ENCODE measurements around the gene DCST2. TPM values are rescaled to one million over a fixed set of nuclear protein-coding genes. Genes with fewer than 3 reads are reported as not detected.

Gene DCST2
- total and polyA plus RNA-seq, 9 of the 15 experiments (the other 6 are each of a cell fraction or from before 2014, with no cell fraction given): 0.09 to 0.49 (median 0.11) TPM; not detected in 3

- no peak for TF ChIP-seq EHMT2 (IDR thresholded peaks at IDR 0.05)
- no peak for TF ChIP-seq U2AF1 (optimal IDR thresholded peaks at IDR 0.05; ENCODE audit: low read depth, low read length)
- peak; percentile 26; the same call in 1 of the 2 replicates for TF ChIP-seq MAX (CRISPR knock-in tag; IDR thresholded peaks at IDR 0.05)
- no peak for TF ChIP-seq HDAC2 (IDR thresholded peaks at IDR 0.05)
- TF ChIP-seq, protein P1, sequence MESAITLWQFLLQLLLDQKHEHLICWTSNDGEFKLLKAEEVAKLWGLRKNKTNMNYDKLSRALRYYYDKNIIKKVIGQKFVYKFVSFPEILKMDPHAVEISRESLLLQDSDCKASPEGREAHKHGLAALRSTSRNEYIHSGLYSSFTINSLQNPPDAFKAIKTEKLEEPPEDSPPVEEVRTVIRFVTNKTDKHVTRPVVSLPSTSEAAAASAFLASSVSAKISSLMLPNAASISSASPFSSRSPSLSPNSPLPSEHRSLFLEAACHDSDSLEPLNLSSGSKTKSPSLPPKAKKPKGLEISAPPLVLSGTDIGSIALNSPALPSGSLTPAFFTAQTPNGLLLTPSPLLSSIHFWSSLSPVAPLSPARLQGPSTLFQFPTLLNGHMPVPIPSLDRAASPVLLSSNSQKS (CRISPR knock-in tag; IDR thresholded peaks at IDR 0.05): no peak
- peak; percentile 34 for TF ChIP-seq PHF20 (IDR thresholded peaks at IDR 0.05; ENCODE audit: partially characterized antibody)
- no peak for TF ChIP-seq ELF2 (CRISPR knock-in tag; IDR thresholded peaks at IDR 0.05)
- TF ChIP-seq HNRNPH1 (optimal IDR thresholded peaks at IDR 0.05; ENCODE audit: low read depth, low read length): no peak
- peak; percentile 34; the same call in 1 of the 2 replicates for TF ChIP-seq NR3C1 (CRISPR knock-in tag; IDR thresholded peaks at IDR 0.05)
- TF ChIP-seq, protein P2, sequence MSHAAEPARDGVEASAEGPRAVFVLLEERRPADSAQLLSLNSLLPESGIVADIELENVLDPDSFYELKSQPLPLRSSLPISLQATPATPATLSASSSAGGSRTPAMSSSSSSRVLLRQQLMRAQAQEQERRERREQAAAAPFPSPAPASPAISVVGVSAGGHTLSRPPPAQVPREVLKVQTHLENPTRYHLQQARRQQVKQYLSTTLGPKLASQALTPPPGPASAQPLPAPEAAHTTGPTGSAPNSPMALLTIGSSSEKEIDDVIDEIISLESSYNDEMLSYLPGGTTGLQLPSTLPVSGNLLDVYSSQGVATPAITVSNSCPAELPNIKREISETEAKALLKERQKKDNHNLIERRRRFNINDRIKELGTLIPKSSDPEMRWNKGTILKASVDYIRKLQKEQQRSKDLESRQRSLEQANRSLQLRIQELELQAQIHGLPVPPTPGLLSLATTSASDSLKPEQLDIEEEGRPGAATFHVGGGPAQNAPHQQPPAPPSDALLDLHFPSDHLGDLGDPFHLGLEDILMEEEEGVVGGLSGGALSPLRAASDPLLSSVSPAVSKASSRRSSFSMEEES (CRISPR knock-in tag; IDR thresholded peaks at IDR 0.05): no peak
- TF ChIP-seq, protein P3, sequence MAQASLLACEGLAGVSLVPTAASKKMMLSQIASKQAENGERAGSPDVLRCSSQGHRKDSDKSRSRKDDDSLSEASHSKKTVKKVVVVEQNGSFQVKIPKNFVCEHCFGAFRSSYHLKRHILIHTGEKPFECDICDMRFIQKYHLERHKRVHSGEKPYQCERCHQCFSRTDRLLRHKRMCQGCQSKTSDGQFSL (CRISPR knock-in tag; IDR thresholded peaks at IDR 0.05): 0 out of 2 replicates have a peak, but pooled peaks have one; percentile 16
- TF ChIP-seq, protein P3 (tag; IDR thresholded peaks at IDR 0.05): no peak
- no peak for TF ChIP-seq SUPT5H (IDR thresholded peaks at IDR 0.05)
- no peak for TF ChIP-seq GATAD2B (IDR thresholded peaks at IDR 0.05; ENCODE audit: borderline replicate concordance)
- no peak for TF ChIP-seq SMARCE1 (IDR thresholded peaks at IDR 0.05)
- TF ChIP-seq SREBF1 (IDR thresholded peaks at IDR 0.05; ENCODE audit: borderline replicate concordance, low read depth, low read length): no peak
- peak; percentile 65 for TF ChIP-seq ARHGAP35 (IDR thresholded peaks at IDR 0.05; ENCODE audit: partially characterized antibody)
- no peak for TF ChIP-seq ZBTB8A (IDR thresholded peaks at IDR 0.05; ENCODE audit: partially characterized antibody)
- no peak for TF ChIP-seq ILF3 (IDR thresholded peaks at IDR 0.05; ENCODE audit: borderline replicate concordance)
- TF ChIP-seq, protein P4, sequence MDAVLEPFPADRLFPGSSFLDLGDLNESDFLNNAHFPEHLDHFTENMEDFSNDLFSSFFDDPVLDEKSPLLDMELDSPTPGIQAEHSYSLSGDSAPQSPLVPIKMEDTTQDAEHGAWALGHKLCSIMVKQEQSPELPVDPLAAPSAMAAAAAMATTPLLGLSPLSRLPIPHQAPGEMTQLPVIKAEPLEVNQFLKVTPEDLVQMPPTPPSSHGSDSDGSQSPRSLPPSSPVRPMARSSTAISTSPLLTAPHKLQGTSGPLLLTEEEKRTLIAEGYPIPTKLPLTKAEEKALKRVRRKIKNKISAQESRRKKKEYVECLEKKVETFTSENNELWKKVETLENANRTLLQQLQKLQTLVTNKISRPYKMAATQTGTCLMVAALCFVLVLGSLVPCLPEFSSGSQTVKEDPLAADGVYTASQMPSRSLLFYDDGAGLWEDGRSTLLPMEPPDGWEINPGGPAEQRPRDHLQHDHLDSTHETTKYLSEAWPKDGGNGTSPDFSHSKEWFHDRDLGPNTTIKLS (IDR thresholded peaks at IDR 0.05; ENCODE audit: borderline replicate concordance, low read depth): no peak; the same call in 1 of the 2 replicates
- peak; percentile 89; the same call in 1 of the 2 replicates for TF ChIP-seq EZH2 (IDR thresholded peaks at IDR 0.05; ENCODE audit: borderline replicate concordance, low read depth, low read length)
- TF ChIP-seq HBP1 (CRISPR knock-in tag; IDR thresholded peaks at IDR 0.05): 0 out of 2 replicates have a peak, but pooled peaks have one; percentile 28
Measured at GRCh38 chr1:155081472-155082300, 48.1 kb upstream of the DCST2 start (continued).

Data from K562 (cell line).